Sigmoid colon (tissue), 3 donors: ENCODE results near the gene ZC3HAV1.

ENCODE experiments used
- POLR2A ChIP-seq, 2 donors: fragments of 450-650 bp; IDR thresholded peaks; one replicate each; pipeline ENCODE4 v1.6.1; 2016; ENCODE audit warnings: antibody characterized with exemption in 2 of 2, mild to moderate bottlenecking in 2 of 2, moderate library complexity in 2 of 2
- TF ChIP-seq, protein P1 (sequence below), 4 experiments: fragments of 450-650 bp in 3 of 4; fragments of 200-600 bp in 1 of 4; IDR thresholded peaks; one replicate each; pipeline ENCODE4 v1.5.1; 2016 to 2019; ENCODE audit warnings: antibody characterized with exemption in 4 of 4, mild to moderate bottlenecking in 3 of 4, moderate library complexity in 2 of 4

DNA sequence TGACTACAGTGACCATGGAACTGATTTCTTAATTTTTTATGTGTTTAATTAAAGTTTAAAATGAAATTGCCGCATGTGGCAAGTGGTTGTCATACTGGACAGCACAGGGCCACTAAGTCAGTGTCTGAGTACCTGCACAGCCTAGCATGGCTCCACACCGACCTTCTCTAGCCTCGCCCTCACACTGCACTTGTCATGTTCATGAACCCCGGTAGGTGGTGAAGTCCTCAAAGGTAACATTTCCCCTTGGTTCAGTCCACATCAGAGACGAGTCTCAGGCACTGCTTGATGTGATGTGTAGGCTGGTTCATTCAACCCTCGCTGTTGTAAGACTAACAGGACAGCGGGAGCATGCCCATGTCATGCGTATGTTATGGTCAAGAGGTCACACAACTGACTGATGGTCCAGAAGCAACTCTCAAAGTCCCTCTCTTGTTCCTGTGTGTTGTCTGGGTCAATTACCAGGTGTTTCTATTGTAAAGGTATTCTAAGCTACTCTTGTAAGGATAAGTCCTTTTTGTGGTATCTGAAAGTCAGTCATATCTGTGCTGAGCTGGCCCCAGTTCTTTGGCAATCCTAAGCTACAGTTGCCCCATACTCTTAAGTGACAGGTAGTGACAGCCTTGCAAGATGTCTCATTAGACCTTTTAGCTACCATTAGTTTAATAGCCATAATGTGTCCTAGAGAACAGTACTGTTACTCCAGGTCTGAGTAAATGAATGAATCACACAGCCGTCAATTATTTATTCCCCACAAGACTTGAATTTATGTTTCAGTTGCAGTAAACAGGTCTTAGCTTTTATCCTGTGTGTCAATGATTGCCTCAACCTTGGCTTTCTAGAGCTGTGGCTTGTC is 40.7 kb downstream of the ZC3HAV1 start:
- TF ChIP-seq, protein P1, sequence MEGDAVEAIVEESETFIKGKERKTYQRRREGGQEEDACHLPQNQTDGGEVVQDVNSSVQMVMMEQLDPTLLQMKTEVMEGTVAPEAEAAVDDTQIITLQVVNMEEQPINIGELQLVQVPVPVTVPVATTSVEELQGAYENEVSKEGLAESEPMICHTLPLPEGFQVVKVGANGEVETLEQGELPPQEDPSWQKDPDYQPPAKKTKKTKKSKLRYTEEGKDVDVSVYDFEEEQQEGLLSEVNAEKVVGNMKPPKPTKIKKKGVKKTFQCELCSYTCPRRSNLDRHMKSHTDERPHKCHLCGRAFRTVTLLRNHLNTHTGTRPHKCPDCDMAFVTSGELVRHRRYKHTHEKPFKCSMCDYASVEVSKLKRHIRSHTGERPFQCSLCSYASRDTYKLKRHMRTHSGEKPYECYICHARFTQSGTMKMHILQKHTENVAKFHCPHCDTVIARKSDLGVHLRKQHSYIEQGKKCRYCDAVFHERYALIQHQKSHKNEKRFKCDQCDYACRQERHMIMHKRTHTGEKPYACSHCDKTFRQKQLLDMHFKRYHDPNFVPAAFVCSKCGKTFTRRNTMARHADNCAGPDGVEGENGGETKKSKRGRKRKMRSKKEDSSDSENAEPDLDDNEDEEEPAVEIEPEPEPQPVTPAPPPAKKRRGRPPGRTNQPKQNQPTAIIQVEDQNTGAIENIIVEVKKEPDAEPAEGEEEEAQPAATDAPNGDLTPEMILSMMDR (IDR thresholded peaks at IDR 0.05) = no peak
- no peak for TF ChIP-seq POLR2A (IDR thresholded peaks at IDR 0.05)
